ENCODE data around the gene CNST.

GRCh38 chr1:246687002-246687401 is 120.7 kb downstream of the CNST start:
- TF ChIP-seq REST (IDR thresholded peaks at IDR 0.05; ENCODE audit: insufficient read depth in 1 of 2, low read depth in 2 of 2, low read length in 2 of 2), result no peak
- TF ChIP-seq POLR2AphosphoS5 (IDR thresholded peaks at IDR 0.05; ENCODE audit: low read depth, low read length), result no peak
- TF ChIP-seq SIN3A (IDR thresholded peaks at IDR 0.05; ENCODE audit: borderline replicate concordance, insufficient read depth, low read length), result no peak
- TF ChIP-seq FOXP2 (optimal IDR thresholded peaks at IDR 0.05; ENCODE audit: borderline replicate concordance, extremely low read depth, extremely low read length, insufficient read depth), result no peak
- no peak for TF ChIP-seq TAF1 (IDR thresholded peaks at IDR 0.05; ENCODE audit: borderline replicate concordance, insufficient read depth, low read length)
